GM23248 (cell line): ENCODE data around the gene GSG1L2.

ENCODE experiments used
- EZH2 ChIP-seq: fragments of 200-600 bp; sonication (generic); IDR thresholded peaks from 2 replicates; pipeline ENCODE4 v1.6.1; 2018; ENCODE audit warnings: antibody characterized with exemption, mild to moderate bottlenecking; ENCODE audit not compliant: insufficient read depth, poor library complexity, severe bottlenecking
- EZH2phosphoT487 ChIP-seq: fragments of 200-600 bp; sonication (generic); IDR thresholded peaks from 2 replicates; pipeline ENCODE4 v1.6.1; 2018; ENCODE audit warnings: antibody characterized with exemption, moderate library complexity, mild to moderate bottlenecking, low read depth; ENCODE audit not compliant: insufficient read depth

DNA sequence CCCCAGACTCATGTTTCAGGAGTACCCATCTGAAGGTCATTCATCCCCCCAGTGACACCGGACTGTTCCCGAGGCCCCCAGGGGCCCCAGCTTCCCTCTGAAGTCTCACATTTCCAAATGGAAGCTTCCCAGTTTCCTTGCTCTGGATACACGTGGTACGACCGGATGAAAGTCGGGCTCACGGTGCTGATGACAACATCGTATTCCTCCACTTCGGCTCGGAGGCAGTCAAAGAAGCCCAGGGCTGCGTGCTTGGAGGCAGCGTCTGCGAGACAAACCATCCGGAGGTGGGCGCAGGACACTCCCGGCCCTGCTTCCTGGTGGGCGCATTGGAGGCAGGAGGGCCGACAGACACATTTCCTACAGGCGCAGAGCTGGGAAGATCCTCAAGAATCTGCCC lies 49.2 kb downstream of the GSG1L2 start:
- TF ChIP-seq EZH2phosphoT487, result no peak
- no peak for TF ChIP-seq EZH2
